Measurements from ENCODE around the gene GNAI3. TPM values are rescaled to one million over a fixed set of nuclear protein-coding genes. Genes with fewer than 3 reads are reported as not detected.

GNAI3 gene
- total RNA-seq, 1 donor from 2014 or later: 10.1 TPM

- peak; percentile 11 for DNase-seq
Observed at GRCh38 chr1:109598655-109599054, 50.2 kb downstream of the GNAI3 start.

- DNase-seq: no peak
Observed at GRCh38 chr1:109603229-109603628, 54.8 kb downstream of the GNAI3 start.

- DNase-seq: no peak
Observed at GRCh38 chr1:109605381-109605780, 57.0 kb downstream of the GNAI3 start.

- DNase-seq: no peak
Observed at GRCh38 chr1:109609881-109610280, 61.5 kb downstream of the GNAI3 start.

- no peak for DNase-seq
Observed at GRCh38 chr1:109610609-109611307, 62.3 kb downstream of the GNAI3 start.

- DNase-seq: no peak
Observed at GRCh38 chr1:109611308-109611990, 63.0 kb downstream of the GNAI3 start.

GRCh38 chr1:109613361-109614147, 65.1 kb downstream of the GNAI3 start:
- DNase-seq: no peak

- DNase-seq: peak; percentile 14
Observed at GRCh38 chr1:109615879-109616278, 67.5 kb downstream of the GNAI3 start.

GRCh38 chr1:109616391-109616790, 68.0 kb downstream of the GNAI3 start:
- no peak for DNase-seq

- DNase-seq: no peak
Observed at GRCh38 chr1:109617291-109617801, 68.9 kb downstream of the GNAI3 start.

- no peak for DNase-seq
Observed at GRCh38 chr1:109618661-109619575, 70.5 kb downstream of the GNAI3 start.

GRCh38 chr1:109619576-109620400, 71.4 kb downstream of the GNAI3 start, which contains the start of the genes AMPD2 and GNAT2:
TSS of gene AMPD2 (plus strand) at chr1:109619837. CDS start at chr1:109621176, 1,339 bp downstream.
TSS of gene GNAT2 (minus strand) at chr1:109619616. CDS start at chr1:109612870, 6,746 bp downstream.
- peak; percentile 82 for DNase-seq

GRCh38 chr1:109620401-109620791, 72.0 kb downstream of the GNAI3 start:
- DNase-seq: peak; percentile 70

- peak; percentile 97 for DNase-seq
Observed at GRCh38 chr1:109620841-109621286, 72.4 kb downstream of the GNAI3 start.

GRCh38 chr1:109621379-109622136, 73.1 kb downstream of the GNAI3 start:
- DNase-seq: no peak

- DNase-seq: no peak
Observed at GRCh38 chr1:109622137-109622892, 73.9 kb downstream of the GNAI3 start.

- no peak for DNase-seq
Observed at GRCh38 chr1:109622895-109623294, 74.5 kb downstream of the GNAI3 start.

- DNase-seq: peak; percentile 48
Observed at GRCh38 chr1:109623601-109624161, 75.3 kb downstream of the GNAI3 start.
